GM19324 (cell line): Measurements from ENCODE around the gene SPEG.

Experiments
- ATAC-seq: cut with Tn5 transposase; IDR thresholded peaks from one replicate; pipeline ENCODE4 v1.9.1; 2021; ENCODE audit warnings: mild to moderate bottlenecking, moderate library complexity; ENCODE audit not compliant: unreplicated experiment, low FRiP score

Gene SPEG

GRCh38 chr2:219474285-219475060 is 39.8 kb downstream of the SPEG start:
- no peak for ATAC-seq

GRCh38 chr2:219475278-219475677 is 40.6 kb downstream of the SPEG start:
- no peak for ATAC-seq

GRCh38 chr2:219475697-219476651 is 41.3 kb downstream of the SPEG start:
- ATAC-seq: no peak

GRCh38 chr2:219476652-219477151 is 42.1 kb downstream of the SPEG start:
- no peak for ATAC-seq

- no peak for ATAC-seq
These were observed 42.5 kb downstream of the SPEG start for GRCh38 chr2:219477179-219477578.

GRCh38 chr2:219477815-219478214 is 43.2 kb downstream of the SPEG start:
- ATAC-seq: no peak

- ATAC-seq: no peak
These were observed 44.3 kb downstream of the SPEG start for GRCh38 chr2:219478916-219479315.

- no peak for ATAC-seq
These were observed 45.4 kb downstream of the SPEG start for GRCh38 chr2:219480004-219480403.

GRCh38 chr2:219482674-219483405 is 48.2 kb downstream of the SPEG start:
- no peak for ATAC-seq

- ATAC-seq: no peak
These were observed 49.1 kb downstream of the SPEG start for GRCh38 chr2:219483451-219484342.

- no peak for ATAC-seq
These were observed 49.9 kb downstream of the SPEG start for GRCh38 chr2:219484343-219485200.

- no peak for ATAC-seq
These were observed 50.5 kb downstream of the SPEG start for GRCh38 chr2:219485201-219485580.

- no peak for ATAC-seq
These were observed 51.8 kb downstream of the SPEG start for GRCh38 chr2:219486380-219486959.

- no peak for ATAC-seq
These were observed 53.7 kb downstream of the SPEG start for GRCh38 chr2:219488149-219488843.

GRCh38 chr2:219488844-219489194 is 54.2 kb downstream of the SPEG start:
- ATAC-seq: no peak

GRCh38 chr2:219489315-219489714 is 54.7 kb downstream of the SPEG start:
- no peak for ATAC-seq

GRCh38 chr2:219490186-219490585 is 55.5 kb downstream of the SPEG start:
- no peak for ATAC-seq

- ATAC-seq: no peak
These were observed 56.0 kb downstream of the SPEG start for GRCh38 chr2:219490600-219491130.
